Adipose tissue (tissue), 3 donors: ENCODE data around the gene OS9. TPM values are rescaled to one million over a fixed set of nuclear protein-coding genes. Genes with fewer than 3 reads are reported as not detected.
"Not testable (repeated sequence)": the region's sequence is repeated elsewhere in the genome, so short reads cannot be mapped to it uniquely, and the experiment has no call there.

Experiments
- H3K27ac ChIP-seq: one replicate; pipeline ENCODE4 v1.5.1; 2013; ENCODE audit warnings: low read depth, low read length
- WGBS, 3 donors: extraction: QIAGEN DNeasy Blood & Tissue Kit; methylation state at CpG; one replicate each; pipeline ENCODE4 v1.1.7; 2013; 5-methylcytosine and 5-hydroxymethylcytosine counted together
- polyA plus RNA-seq, 3 donors: library from polyadenylated mRNA; stranded (reverse); fragments of 200-250 nt; gene quantifications; one replicate each; pipeline ENCODE4 v1.2.3, GENCODE V29; 2013
- donor health status: healthy with polysubstance abuse.
- donor health status: Bipolar disorder and iron deficiency.
- donor health status: healthy.

OS9 gene
- polyA plus RNA-seq, 3 donors, result 176 to 204 (median 192) TPM

DNA sequence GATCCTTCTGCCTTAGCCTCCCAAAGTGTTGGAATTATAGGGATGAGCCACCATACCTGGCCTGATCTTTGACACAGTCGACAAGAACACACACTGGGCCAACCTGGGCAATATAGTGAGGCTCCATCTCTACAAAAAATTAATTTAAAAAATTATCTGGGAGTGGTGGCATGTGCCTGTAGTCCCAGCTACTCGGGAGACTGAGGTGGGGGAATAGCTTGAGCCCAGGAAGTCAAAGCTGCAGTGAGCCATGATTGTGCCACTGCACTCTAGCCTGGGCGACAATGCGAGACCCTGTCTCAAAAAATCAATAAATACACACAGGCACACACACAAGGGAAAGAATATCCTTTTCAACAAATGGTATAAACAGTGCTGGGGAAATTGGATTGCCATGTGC lies 6.1 kb upstream of the OS9 start:
- WGBS, 3 donors, result 55 to 83% (median 74%) methylated on average over 4 of the region's 4 CpGs
- no peak overlapping the region for H3K27ac ChIP-seq

GRCh38 chr12:57688931-57689330 lies 5.0 kb upstream of the OS9 start:
- WGBS, 3 donors, result 53 to 67% (median 61%) methylated on average over 2 of the region's 2 CpGs
- H3K27ac ChIP-seq, result no peak overlapping the region

GRCh38 chr12:57692500-57692899 lies 1.4 kb upstream of the OS9 start:
- WGBS, 3 donors, result 92 to 96% (median 93%) methylated on average over 15 of the region's 15 CpGs
- no peak overlapping the region for H3K27ac ChIP-seq

DNA sequence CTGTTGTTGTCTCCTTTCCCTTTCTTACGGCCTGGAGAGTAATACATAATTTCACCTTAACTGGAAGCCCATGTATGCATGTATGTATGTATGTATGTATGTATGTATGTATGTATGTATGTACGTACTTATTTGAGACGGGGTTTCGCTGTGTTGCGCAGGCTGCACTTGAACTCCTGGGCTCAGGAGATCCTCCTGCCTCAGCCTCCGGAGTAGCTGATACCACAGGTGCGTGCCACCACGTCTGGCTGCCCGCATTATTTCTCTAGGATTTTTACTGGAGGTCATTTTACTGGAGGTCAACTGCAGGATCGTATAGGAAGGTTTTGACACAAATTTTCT lies 644 bp upstream of the OS9 start:
- H3K27ac ChIP-seq, result no peak overlapping the region
- 38 to 56% (median 54%) methylated on average over 10 of the region's 10 CpGs for WGBS, 3 donors

DNA sequence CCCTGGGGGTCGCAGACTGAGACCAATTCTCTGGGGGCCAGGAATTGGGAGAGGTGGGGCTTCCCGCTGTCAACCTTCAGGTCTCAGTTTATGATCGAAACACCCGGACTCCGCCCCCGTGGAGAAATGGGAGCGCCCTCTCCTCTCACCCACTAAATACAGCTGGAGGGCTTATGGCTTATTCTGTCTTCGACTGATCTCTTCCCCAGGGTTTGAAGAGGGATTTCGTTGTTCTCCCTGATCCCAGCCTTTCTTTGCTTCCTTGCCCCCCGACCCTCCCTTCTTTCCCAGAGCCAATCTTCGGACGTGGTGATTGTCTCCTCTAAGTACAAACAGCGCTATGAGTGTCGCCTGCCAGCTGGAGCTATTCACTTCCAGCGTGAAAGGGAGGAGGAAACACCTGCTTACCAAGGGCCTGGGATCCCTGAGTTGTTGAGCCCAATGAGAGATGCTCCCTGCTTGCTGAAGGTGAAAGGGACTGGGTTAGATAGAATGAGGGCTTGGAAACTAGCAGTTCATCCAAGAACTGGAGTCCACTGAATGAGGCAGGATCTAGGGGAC lies 607 bp downstream of the OS9 start:
- 1 to 2% (median 1%) methylated on average over 15 of the region's 15 CpGs for WGBS, 3 donors
- no peak overlapping the region for H3K27ac ChIP-seq

DNA sequence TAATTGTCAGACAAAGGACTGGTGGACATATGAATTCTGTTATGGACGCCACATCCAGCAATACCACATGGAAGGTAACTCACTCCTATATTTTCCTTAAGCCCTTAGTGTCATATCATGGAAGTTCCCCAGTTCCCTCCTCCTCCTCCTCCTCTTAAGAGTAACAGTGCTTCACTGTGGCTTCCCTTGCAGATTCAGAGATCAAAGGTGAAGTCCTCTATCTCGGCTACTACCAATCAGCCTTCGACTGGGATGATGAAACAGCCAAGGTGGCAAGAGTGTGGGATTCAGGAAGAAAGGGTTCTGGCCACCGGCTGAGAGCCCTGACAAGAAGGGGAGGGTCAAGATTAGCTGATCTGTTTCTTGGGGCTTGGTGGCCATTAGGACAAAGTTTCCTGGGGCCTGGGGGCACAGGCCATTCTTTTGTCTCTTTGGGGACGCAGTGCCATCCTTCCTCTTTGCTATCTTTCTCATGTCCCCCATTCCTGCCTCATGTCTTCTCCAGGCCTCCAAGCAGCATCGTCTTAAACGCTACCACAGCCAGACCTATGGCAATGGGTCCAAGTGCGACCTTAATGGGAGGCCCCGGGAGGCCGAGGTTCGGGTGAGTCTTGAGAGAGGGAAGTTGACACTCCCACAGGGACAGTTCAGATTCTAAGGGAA lies 2.0 kb downstream of the OS9 start:
- 89 to 95% (median 91%) methylated on average over 11 of the region's 11 CpGs for WGBS, 3 donors
- no peak overlapping the region for H3K27ac ChIP-seq

- no peak overlapping the region for H3K27ac ChIP-seq
- 94 to 100% (median 100%) methylated on average over 1 of the region's 1 CpG for WGBS, 3 donors
Measured at GRCh38 chr12:57697076-57697475, 3.1 kb downstream of the OS9 start.

- 91 to 95% (median 91%) methylated on average over 3 of the region's 3 CpGs for WGBS, 3 donors
- H3K27ac ChIP-seq, result no peak overlapping the region
Measured at GRCh38 chr12:57698414-57698813, 4.5 kb downstream of the OS9 start.

GRCh38 chr12:57700317-57700716 lies 6.4 kb downstream of the OS9 start:
- WGBS, 3 donors, result 98 to 99% (median 98%) methylated on average over 2 of the region's 2 CpGs
- no peak overlapping the region for H3K27ac ChIP-seq

DNA sequence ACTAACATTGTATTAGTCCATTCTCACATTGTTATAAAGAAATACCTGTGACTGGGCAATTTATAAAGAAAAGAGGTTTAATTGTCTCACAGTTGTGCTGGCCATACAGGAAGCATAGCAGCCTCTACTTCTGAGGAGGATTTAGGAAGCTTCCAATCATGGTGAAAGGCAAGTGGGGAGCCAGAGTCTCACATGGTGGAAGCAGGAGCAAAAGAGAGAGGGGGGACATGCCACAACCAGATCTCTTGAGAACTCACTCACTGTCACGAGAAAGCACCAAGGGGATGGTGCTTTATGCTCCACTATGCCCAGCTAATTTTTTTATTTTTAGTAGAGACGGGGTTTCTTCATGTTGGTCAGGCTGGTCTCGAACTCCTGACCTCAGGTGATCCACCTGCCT lies 13.3 kb downstream of the OS9 start:
- WGBS, 3 donors, result 96 to 98% (median 96%) methylated on average over 3 of the region's 3 CpGs
- H3K27ac ChIP-seq, result no peak overlapping the region

DNA sequence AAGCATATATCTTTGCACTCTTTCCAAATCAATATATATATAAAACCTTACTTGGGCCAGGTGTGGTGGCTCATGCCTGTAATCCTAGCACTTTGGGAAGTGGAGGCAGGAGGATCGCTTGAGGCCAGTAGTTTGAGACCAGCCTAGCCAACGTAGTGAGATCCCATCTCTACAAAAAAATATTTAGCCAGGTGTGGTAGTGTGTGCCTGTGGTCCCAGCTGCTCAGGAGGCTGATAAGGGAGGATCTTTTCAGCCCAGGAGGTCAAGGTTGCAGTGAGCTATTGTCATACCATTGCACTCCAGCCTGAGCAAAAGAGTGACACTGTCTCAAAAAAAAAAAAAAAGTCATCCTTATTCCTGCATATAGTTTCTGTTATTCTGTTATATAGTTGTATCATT lies 14.4 kb downstream of the OS9 start:
- H3K27ac ChIP-seq, result no peak overlapping the region
- 77 to 94% (median 94%) methylated on average over 2 of the region's 2 CpGs for WGBS, 3 donors

GRCh38 chr12:57712701-57713100 lies 18.8 kb downstream of the OS9 start:
- H3K27ac ChIP-seq, result no peak overlapping the region
- WGBS, 3 donors, result 92 to 97% (median 93%) methylated on average over 3 of the region's 3 CpGs

GRCh38 chr12:57713209-57713608 lies 19.3 kb downstream of the OS9 start:
- no peak overlapping the region for H3K27ac ChIP-seq
- 91 to 93% (median 91%) methylated on average over 5 of the region's 5 CpGs for WGBS, 3 donors

GRCh38 chr12:57715036-57715748 lies 21.3 kb downstream of the OS9 start:
- 95 to 98% (median 96%) methylated on average over 6 of the region's 6 CpGs for WGBS, 3 donors
- not testable (repeated sequence) for H3K27ac ChIP-seq

DNA sequence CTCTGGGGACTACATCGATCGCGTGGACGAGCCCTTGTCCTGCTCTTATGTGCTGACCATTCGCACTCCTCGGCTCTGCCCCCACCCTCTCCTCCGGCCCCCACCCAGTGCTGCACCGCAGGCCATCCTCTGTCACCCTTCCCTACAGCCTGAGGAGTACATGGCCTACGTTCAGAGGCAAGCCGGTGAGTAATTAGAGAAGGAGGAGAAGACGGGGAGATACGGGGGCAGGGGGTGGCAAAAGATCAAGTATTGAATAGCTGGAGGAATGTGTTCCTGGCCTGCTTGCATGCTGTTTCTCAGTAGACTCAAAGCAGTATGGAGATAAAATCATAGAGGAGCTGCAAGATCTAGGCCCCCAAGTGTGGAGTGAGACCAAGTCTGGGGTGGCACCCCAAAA lies 21.9 kb downstream of the OS9 start:
- 93 to 96% (median 94%) methylated on average over 12 of the region's 12 CpGs for WGBS, 3 donors
- no peak overlapping the region for H3K27ac ChIP-seq

DNA sequence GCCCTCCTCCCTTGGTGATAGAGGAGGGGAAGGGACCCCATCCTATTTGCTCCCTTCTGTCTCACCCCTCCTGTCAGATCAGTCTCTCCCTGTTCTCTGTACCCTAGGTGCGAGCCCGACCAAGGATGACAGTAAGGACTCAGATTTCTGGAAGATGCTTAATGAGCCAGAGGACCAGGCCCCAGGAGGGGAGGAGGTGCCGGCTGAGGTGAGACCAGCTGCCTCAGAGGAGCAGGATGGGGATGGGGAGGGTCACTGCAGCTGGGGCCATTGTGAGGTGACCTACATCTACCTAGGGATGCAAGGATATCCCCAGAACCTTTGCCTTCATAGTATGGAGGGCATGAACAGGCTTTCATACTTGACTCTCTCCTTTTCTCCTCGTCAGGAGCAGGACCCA lies 22.4 kb downstream of the OS9 start:
- H3K27ac ChIP-seq, result no peak overlapping the region
- 89 to 97% (median 95%) methylated on average over 4 of the region's 4 CpGs for whole genome bisulfite sequencing, 3 donors

- H3K27ac ChIP-seq, result no peak overlapping the region
- 98 to 100% (median 98%) methylated on average over 5 of the region's 5 CpGs for WGBS, 3 donors
Measured at GRCh38 chr12:57717131-57717530, 23.2 kb downstream of the OS9 start.

GRCh38 chr12:57717846-57718640 lies 24.1 kb downstream of the OS9 start:
- 96 to 97% (median 96%) methylated on average over 22 of the region's 22 CpGs for WGBS, 3 donors
- H3K27ac ChIP-seq, result no peak overlapping the region
